MM.1S (cell line): ENCODE measurements around the gene KCTD6.

Experiments
- DNase-seq: peaks from one replicate; pipeline ENCODE4 v3.0.0-alpha.2; 2015
- H2AFZ ChIP-seq: fragments of 300-600 bp; sonication (generic); 2 replicates; pipeline ENCODE4 v1.6.0; 2016; ENCODE audit warnings: antibody characterized with exemption, low read length
- H3F3A ChIP-seq: fragments of 300-600 bp; sonication (generic); 2 replicates; pipeline ENCODE4 v1.6.1; 2016; ENCODE audit warnings: mild to moderate bottlenecking, antibody characterized with exemption, low read length, moderate library complexity, mixed read lengths; ENCODE audit not compliant: insufficient read depth
- H3K27ac ChIP-seq: fragments of 300-600 bp; sonication (generic); 2 replicates; pipeline ENCODE4 v1.5.1; 2016; ENCODE audit warnings: mild to moderate bottlenecking, low read length
- H3K27me3 ChIP-seq: fragments of 300-600 bp; sonication (generic); replicated peaks from 2 replicates; pipeline ENCODE4 v1.6.0; 2016; ENCODE audit warnings: low read length; ENCODE audit not compliant: insufficient read depth
- H3K36me3 ChIP-seq: fragments of 300-600 bp; sonication (generic); replicated peaks from 2 replicates; pipeline ENCODE4 v1.6.1; 2016; ENCODE audit warnings: mild to moderate bottlenecking, low read length, mixed read lengths; ENCODE audit not compliant: insufficient read depth
- H3K4me1 ChIP-seq: fragments of 300-600 bp; sonication (generic); 2 replicates; pipeline ENCODE4 v1.6.1; 2016; ENCODE audit warnings: low read length, mixed read lengths
- H3K4me2 ChIP-seq: fragments of 300-600 bp; sonication (generic); 2 replicates; pipeline ENCODE4 v1.6.0; 2016; ENCODE audit warnings: low read depth, low read length
- H3K4me3 ChIP-seq: fragments of 300-600 bp; sonication (generic); 2 replicates; pipeline ENCODE4 v1.5.1; 2016; ENCODE audit warnings: low read length, mixed read lengths
- H3K79me2 ChIP-seq: fragments of 300-600 bp; sonication (generic); 2 replicates; pipeline ENCODE4 v1.6.1; 2016; ENCODE audit warnings: mixed run types, low read length, mixed read lengths
- H3K9ac ChIP-seq: fragments of 300-600 bp; sonication (generic); 2 replicates; pipeline ENCODE4 v1.6.1; 2016; ENCODE audit warnings: low read length, mixed read lengths
- H3K9me2 ChIP-seq: fragments of 300-600 bp; sonication (generic); replicated peaks from 2 replicates; pipeline ENCODE4 v1.6.1; 2016; ENCODE audit warnings: mild to moderate bottlenecking, low read length, mixed read lengths; ENCODE audit not compliant: insufficient read depth
- H3K9me3 ChIP-seq: fragments of 300-600 bp; sonication (generic); replicated peaks from 2 replicates; pipeline ENCODE4 v1.6.1; 2016; ENCODE audit warnings: mild to moderate bottlenecking, low read length, mixed read lengths; ENCODE audit not compliant: insufficient read depth
- H4K20me1 ChIP-seq: fragments of 300-600 bp; sonication (generic); 2 replicates; pipeline ENCODE4 v1.6.1; 2016; ENCODE audit warnings: mild to moderate bottlenecking, low read length, moderate library complexity, mixed read lengths; ENCODE audit not compliant: insufficient read depth
- EZH2 ChIP-seq: fragments of 300-600 bp; sonication (generic); optimal IDR thresholded peaks from 2 replicates; pipeline ENCODE3; 2017; ENCODE audit warnings: low read depth, mild to moderate bottlenecking, antibody characterized with exemption, low read length, mixed read lengths
- EZH2phosphoT487 ChIP-seq: fragments of 300-600 bp; sonication (generic); IDR thresholded peaks from 2 replicates; pipeline ENCODE4 v1.6.1; 2018; ENCODE audit warnings: antibody characterized with exemption, low read length
- TF ChIP-seq, protein P1 (sequence below): fragments of 300-600 bp; sonication (generic); IDR thresholded peaks from 2 replicates; pipeline ENCODE4 v1.5.1; 2016; ENCODE audit warnings: antibody characterized with exemption, low read length, mixed read lengths

The KCTD6 gene

DNA sequence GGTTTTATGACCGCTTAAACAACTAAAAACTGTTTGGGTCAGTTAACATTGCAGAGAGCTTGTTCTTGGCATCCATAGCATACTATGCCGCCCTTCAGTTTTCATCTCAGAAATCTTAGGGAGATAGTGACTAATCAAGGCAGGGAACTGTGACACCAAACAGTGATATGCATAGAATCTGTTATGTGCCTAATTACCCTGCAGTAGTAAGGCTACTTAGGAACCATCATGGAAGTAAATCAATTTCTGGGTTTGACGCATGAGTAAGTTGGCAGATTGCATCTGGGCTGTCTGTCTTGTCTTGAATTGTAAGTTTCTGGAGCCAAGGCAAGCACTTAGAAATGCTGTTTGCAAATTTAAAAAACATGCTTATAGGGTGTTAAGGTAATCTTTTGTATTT is 22.5 kb downstream of the KCTD6 start:
- no peak for DNase-seq
- no peak overlapping the region for H3K9ac ChIP-seq
- H3K4me2 ChIP-seq = no peak overlapping the region
- no peaks in the 10 kb centered on the region for H3K79me2 ChIP-seq
- no peaks in the 10 kb centered on the region for H3F3A ChIP-seq
- no peak overlapping the region for H3K4me3 ChIP-seq
- H4K20me1 ChIP-seq = no peaks in the 10 kb centered on the region
- H3K27ac ChIP-seq = no peak overlapping the region
- H2AFZ ChIP-seq = no peak overlapping the region
- H3K36me3 ChIP-seq = no peaks in the 10 kb centered on the region
- no peaks in the 10 kb centered on the region for H3K9me2 ChIP-seq
- TF ChIP-seq EZH2phosphoT487 (no peak), EZH2 (no peak)
- TF ChIP-seq, protein P1, sequence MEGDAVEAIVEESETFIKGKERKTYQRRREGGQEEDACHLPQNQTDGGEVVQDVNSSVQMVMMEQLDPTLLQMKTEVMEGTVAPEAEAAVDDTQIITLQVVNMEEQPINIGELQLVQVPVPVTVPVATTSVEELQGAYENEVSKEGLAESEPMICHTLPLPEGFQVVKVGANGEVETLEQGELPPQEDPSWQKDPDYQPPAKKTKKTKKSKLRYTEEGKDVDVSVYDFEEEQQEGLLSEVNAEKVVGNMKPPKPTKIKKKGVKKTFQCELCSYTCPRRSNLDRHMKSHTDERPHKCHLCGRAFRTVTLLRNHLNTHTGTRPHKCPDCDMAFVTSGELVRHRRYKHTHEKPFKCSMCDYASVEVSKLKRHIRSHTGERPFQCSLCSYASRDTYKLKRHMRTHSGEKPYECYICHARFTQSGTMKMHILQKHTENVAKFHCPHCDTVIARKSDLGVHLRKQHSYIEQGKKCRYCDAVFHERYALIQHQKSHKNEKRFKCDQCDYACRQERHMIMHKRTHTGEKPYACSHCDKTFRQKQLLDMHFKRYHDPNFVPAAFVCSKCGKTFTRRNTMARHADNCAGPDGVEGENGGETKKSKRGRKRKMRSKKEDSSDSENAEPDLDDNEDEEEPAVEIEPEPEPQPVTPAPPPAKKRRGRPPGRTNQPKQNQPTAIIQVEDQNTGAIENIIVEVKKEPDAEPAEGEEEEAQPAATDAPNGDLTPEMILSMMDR = no peak
- H3K27me3 ChIP-seq = no peaks in the 10 kb centered on the region
- H3K9me3 ChIP-seq = no peaks in the 10 kb centered on the region
- H3K4me1 ChIP-seq = no peaks in the 10 kb centered on the region

DNA sequence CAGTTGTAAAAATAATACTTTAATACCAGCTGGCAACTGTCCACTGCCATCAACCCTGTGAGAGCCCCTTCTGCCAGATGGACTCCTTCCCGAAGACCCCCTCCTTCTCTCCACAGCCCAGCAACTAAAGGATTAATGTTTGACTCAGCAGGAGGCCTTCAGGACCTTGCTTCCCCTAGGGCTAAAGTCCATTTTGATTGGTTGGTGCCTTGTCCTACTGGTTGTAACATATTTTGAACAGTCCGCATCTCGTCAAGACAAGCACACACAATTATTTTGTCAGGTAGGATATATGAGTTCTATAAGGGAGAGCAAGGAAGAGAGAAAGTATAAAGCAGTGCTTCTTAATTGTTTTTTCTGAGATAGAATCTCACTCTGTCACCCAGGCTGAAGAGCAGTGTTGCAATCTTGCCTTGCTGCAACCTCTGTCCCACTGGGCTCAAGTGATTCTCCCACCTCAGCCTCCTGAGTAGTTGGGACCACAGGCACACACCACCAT is 26.4 kb downstream of the KCTD6 start:
- DNase-seq = no peak
- H3K27ac ChIP-seq = no peak overlapping the region

DNA sequence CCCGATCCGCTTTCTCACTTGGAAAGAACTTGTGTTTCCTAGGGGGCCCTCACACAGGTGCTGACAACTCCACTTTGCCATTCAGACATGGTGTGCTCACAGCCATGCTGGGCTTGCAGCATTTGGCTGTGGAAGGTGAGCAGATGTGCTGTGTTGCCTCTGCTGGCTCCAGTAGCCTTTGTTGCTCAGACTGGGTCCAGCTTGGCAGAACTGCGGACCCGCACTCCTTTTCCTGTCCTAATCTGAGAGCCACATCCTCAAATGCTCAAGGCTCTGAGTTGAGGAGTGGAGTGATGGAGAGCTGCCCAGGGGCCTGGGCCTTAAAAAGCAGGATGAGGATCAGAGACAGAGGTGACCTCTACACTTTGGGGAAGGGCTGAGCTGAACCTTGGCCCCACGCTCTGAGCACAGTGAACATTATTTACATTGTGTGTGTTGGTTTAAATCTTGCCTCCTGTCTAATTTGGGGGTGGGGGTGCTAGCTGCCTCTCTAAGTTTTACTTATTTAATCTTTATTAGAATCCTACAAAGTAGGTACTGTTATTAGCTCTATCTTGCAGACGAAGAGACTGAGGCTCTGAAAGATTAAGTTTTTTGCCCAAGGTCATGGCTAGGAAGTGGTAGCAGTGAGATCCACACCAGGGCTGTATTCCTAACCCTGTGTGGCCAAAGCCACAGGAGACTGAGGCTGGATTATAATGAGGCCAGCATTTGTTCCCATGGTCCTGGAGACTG is 27.9 kb downstream of the KCTD6 start:
- Histone ChIP-seq H3K9me3 (no peaks in the 10 kb centered on the region), H3K79me2 (no peaks in the 10 kb centered on the region), H3K9ac (no peak overlapping the region), H3K4me2 (no peak overlapping the region), H3K9me2 (no peaks in the 10 kb centered on the region), H3K36me3 (no peaks in the 10 kb centered on the region), H3F3A (no peaks in the 10 kb centered on the region), H3K27ac (no peak overlapping the region), H3K27me3 (no peaks in the 10 kb centered on the region), H4K20me1 (no peaks in the 10 kb centered on the region), H2AFZ (no peak overlapping the region), H3K4me3 (no peak overlapping the region), H3K4me1 (no peaks in the 10 kb centered on the region)
- no peak for DNase-seq
- TF ChIP-seq, protein P1 = no peak
- no peak for TF ChIP-seq EZH2
- TF ChIP-seq EZH2phosphoT487 = no peak

More for the DNA sequence above, 26.4 kb downstream of the KCTD6 start:
- no peaks in the 10 kb centered on the region for H3K27me3 ChIP-seq
- no peak overlapping the region for H2AFZ ChIP-seq
- no peak overlapping the region for H3K4me3 ChIP-seq
- no peaks in the 10 kb centered on the region for H3K9me3 ChIP-seq
- H3K9me2 ChIP-seq = no peaks in the 10 kb centered on the region
- H3K36me3 ChIP-seq = no peaks in the 10 kb centered on the region
- no peak overlapping the region for H3K9ac ChIP-seq
- no peak for TF ChIP-seq EZH2
- no peak for TF ChIP-seq EZH2phosphoT487
- TF ChIP-seq, protein P1 = no peak
- H3K4me2 ChIP-seq = no peak overlapping the region
- H4K20me1 ChIP-seq = no peaks in the 10 kb centered on the region
- H3K79me2 ChIP-seq = no peaks in the 10 kb centered on the region
- no peaks in the 10 kb centered on the region for H3F3A ChIP-seq
- no peaks in the 10 kb centered on the region for H3K4me1 ChIP-seq
